Gastrocnemius medialis (tissue), 4 donors: ENCODE results near the gene HEMGN. TPM values are rescaled to one million over a fixed set of nuclear protein-coding genes. Genes with fewer than 3 reads are reported as not detected.

Experiments used
- ATAC-seq, 2 donors: fragments of 150-250 bp; one replicate each; pipeline ENCODE4 v1.9.1; 2016
- DNase-seq, 2 donors: peaks; one replicate each; pipeline ENCODE4 v3.0.0-alpha.2; 2019
- H3K27ac ChIP-seq, 4 donors: fragments of 200-600 bp; sonication (generic); 1 replicate in 1 of 4; 2 replicates in 3 of 4; pipeline ENCODE4 v1.5.1; 2016 to 2018; ENCODE audit warnings: mild to moderate bottlenecking in 2 of 4, moderate library complexity in 1 of 4
- H3K27me3 ChIP-seq, 3 donors: fragments of 200-600 bp; sonication (generic) in 2 of 3; 1 replicate in 1 of 3; 2 replicates in 2 of 3; pipeline versions ENCODE4 v1.5.1 to v1.6.0; 2016 to 2019; ENCODE audit warnings: mild to moderate bottlenecking in 1 of 3, moderate library complexity in 1 of 3
- H3K36me3 ChIP-seq, 2 donors: fragments of 200-600 bp; sonication (generic) in 1 of 2; one replicate each; pipeline ENCODE4 v1.5.1; 2017 to 2018
- H3K4me1 ChIP-seq, 2 donors: fragments of 200-600 bp; sonication (generic) in 1 of 2; one replicate each; pipeline ENCODE4 v1.5.1; 2016 to 2017; ENCODE audit warnings: mild to moderate bottlenecking in 2 of 2
- H3K4me3 ChIP-seq, 4 donors: fragments of 200-600 bp; sonication (generic) in 3 of 4; 1 replicate in 1 of 4; 2 replicates in 3 of 4; pipeline ENCODE4 v1.5.1; 2016 to 2019; ENCODE audit warnings: mild to moderate bottlenecking in 2 of 4
- H3K9me3 ChIP-seq, 3 donors: fragments of 200-600 bp; sonication (generic) in 2 of 3; 1 replicate in 1 of 3; 2 replicates in 2 of 3; pipeline ENCODE4 v1.5.1; 2016 to 2019
- POLR2A ChIP-seq, 2 donors: fragments of 450-650 bp; IDR thresholded peaks; one replicate each; pipeline ENCODE4 v1.6.1; 2017; ENCODE audit warnings: antibody characterized with exemption in 2 of 2, mild to moderate bottlenecking in 2 of 2, moderate library complexity in 2 of 2
- in situ Hi-C, 4 donors: fragments of 200-750 bp; cut with MboI; loops; one replicate each; pipeline versions ENCODE4 v1.15.0 to v1.8.0; 2017; ENCODE audit warnings: low sequenced_read_pairs in 4 of 4
- intact Hi-C: fragments of 100-400 bp; cut with DNase I; formaldehyde crosslinking; loops from one replicate; pipeline ENCODE4 v1.15.1; 2023; ENCODE audit warnings: low total_unique reads
- total RNA-seq, 4 donors: library from RNA; depleted of rRNA; stranded (reverse); fragments of >200 nt; gene quantifications; one replicate each; pipeline versions ENCODE4 v1.1.0 to v1.2.3, GENCODE V29; 2016
- TF ChIP-seq, protein P1 (sequence below), 5 experiments: fragments of 450-650 bp in 3 of 5; fragments of 200-600 bp in 2 of 5; sonication (generic) in 2 of 5; IDR thresholded peaks in 4 of 5; conservative IDR thresholded peaks in 1 of 5; 1 replicate in 4 of 5; 2 replicates in 1 of 5; pipeline ENCODE4 v1.5.1; 2016 to 2019; ENCODE audit warnings: antibody characterized with exemption in 5 of 5, mild to moderate bottlenecking in 3 of 5, moderate library complexity in 3 of 5

HEMGN gene
- total RNA-seq, 4 donors from 2014 or later = 0.16 TPM; not detected in 3

DNA sequence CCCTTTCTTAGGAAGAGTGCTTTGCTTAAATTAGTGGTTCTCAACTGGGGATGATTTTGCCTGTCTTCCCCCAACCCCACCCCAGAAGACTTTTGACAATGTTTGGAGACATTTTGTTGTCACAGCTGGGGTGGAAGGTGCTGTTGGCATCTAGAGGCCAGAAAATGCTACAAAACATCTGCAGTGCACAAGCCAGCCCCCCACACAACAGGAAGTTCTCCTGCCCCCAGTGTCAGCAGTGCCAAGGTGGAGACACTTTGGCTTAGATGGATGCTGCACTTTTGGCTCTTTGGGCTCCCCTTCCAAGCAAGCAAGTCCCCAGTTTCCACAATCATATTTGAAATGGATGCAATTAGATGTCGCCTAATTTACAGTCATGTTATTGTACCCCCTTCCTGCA lies 2.7 kb downstream of the HEMGN start:
- Histone ChIP-seq H3K4me3 (no peak overlapping the region), H3K27me3 (peaks cover 0 to 21% (median 5%) of the 10 kb centered on the region in 3 donors), H3K9me3 (no peaks in the 10 kb centered on the region), H3K4me1 (no peaks in the 10 kb centered on the region), H3K36me3 (no peaks in the 10 kb centered on the region), H3K27ac (no peak overlapping the region)
- in situ Hi-C loops = loop anchor here in 1 of 4 donors (10.0 kb wide), 1 partner anchor 60 kb away; no protein-coding TSS in a partner anchor
- DNase-seq (no peak), ATAC-seq (no peak)
- intact Hi-C loops = no loop called here
- TF ChIP-seq POLR2A (IDR thresholded peaks at IDR 0.05) = no peak
- TF ChIP-seq, protein P1, sequence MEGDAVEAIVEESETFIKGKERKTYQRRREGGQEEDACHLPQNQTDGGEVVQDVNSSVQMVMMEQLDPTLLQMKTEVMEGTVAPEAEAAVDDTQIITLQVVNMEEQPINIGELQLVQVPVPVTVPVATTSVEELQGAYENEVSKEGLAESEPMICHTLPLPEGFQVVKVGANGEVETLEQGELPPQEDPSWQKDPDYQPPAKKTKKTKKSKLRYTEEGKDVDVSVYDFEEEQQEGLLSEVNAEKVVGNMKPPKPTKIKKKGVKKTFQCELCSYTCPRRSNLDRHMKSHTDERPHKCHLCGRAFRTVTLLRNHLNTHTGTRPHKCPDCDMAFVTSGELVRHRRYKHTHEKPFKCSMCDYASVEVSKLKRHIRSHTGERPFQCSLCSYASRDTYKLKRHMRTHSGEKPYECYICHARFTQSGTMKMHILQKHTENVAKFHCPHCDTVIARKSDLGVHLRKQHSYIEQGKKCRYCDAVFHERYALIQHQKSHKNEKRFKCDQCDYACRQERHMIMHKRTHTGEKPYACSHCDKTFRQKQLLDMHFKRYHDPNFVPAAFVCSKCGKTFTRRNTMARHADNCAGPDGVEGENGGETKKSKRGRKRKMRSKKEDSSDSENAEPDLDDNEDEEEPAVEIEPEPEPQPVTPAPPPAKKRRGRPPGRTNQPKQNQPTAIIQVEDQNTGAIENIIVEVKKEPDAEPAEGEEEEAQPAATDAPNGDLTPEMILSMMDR (IDR thresholded peaks at IDR 0.05 in 4 of 5, conservative IDR thresholded peaks at IDR 0.05 in 1 of 5) = no peak

DNA sequence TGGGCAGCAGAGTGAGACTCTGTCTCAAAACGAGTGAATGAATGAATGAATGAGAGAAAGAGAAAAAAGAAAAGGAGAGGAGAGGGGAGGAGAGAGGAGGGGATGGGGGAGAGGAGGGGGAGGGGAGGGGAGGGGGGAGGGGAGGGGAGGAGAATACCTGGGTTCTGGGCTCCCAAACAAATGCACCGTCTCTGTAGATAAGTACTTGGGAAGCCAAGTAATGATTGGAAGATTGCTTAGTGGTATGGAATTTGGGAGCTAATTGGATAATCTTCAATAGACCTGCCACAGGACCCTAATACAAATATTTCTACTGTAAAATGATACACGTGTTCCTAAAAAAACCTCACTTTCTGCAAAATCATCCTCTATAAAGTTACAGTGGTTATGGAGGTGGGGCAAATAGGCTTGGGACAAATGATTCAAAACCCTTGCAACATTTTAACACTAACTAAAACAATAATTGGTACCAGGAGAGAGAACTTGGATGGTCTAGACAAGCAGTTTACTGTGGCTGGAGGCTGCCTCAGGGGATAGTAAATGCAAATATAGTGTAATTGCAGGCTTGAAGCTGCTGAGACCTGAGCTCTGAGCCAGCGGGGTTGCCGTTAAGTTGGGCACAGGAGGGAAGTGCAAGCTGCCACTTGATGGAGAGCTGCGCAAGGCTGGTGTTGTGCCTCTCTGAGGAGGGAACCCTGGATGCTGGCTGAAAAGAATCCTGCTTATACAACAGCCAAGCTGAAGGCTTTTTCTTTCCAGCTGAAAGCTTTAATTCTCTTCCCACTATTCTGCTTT lies 3.5 kb downstream of the HEMGN start:
- H3K4me1 ChIP-seq = no peaks in the 10 kb centered on the region
- no peaks in the 10 kb centered on the region for H3K9me3 ChIP-seq

DNA sequence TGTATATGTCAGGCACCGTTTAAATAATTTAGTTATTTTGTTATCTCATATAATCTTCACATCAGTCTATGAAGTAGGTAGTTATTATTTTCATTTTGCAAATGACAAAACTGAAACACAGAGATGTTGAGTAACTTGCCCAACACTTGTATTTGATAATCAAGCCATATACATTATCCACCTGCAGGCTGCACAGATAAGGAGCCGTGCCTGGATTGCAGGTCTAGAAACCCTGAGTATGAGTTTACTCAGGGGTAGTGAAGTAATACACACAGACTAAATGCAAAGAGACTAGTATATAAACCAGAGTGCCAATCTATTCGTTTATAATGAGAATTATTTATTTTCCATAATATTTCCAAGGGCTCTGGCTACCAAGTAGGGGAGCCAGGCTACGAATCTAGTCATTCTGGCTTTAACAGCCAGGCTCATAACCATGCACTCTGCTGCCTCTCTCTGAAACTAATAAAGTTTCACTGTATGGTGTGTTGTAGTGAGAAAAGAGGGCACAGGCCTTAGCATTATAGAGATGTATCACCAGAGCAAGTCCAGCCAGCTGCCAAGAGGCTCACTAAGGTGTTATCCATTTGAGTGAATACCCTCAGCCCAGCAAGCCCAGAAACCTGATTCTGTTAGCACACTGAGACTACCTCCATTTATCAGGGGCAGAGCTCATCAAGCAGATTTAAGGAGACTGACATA lies 4.5 kb downstream of the HEMGN start:
- DNase-seq = no peak
- H3K9me3 ChIP-seq = no peaks in the 10 kb centered on the region
- ATAC-seq = no peak
- in situ Hi-C loops = loop anchor here in 1 of 4 donors (10.0 kb wide), 1 partner anchor 61 kb away; no protein-coding TSS in a partner anchor
- no peak for TF ChIP-seq POLR2A (IDR thresholded peaks at IDR 0.05)
- TF ChIP-seq, protein P1 (IDR thresholded peaks at IDR 0.05 in 4 of 5, conservative IDR thresholded peaks at IDR 0.05 in 1 of 5) = no peak
- H3K4me3 ChIP-seq = no peak overlapping the region
- H3K4me1 ChIP-seq = no peaks in the 10 kb centered on the region
- no peak overlapping the region for H3K27ac ChIP-seq
- intact Hi-C loops = no loop called here
- no peaks in the 10 kb centered on the region for H3K36me3 ChIP-seq
- peaks cover 0 to 24% (median 14%) of the 10 kb centered on the region in 3 donors for H3K27me3 ChIP-seq

More for the DNA sequence above, 3.5 kb downstream of the HEMGN start:
- ATAC-seq = no peak
- no peak for DNase-seq
- in situ Hi-C loops (loop anchor here in 1 of 4 donors (10.0 kb wide), 1 partner anchor 60 kb away; no protein-coding TSS in a partner anchor), intact Hi-C loops (no loop called here)
- Histone ChIP-seq H3K27me3 (peaks cover 0 to 21% (median 5%) of the 10 kb centered on the region in 3 donors), H3K36me3 (no peaks in the 10 kb centered on the region), H3K4me3 (no peak overlapping the region), H3K27ac (no peak overlapping the region)
- no peak for TF ChIP-seq POLR2A (IDR thresholded peaks at IDR 0.05)
- TF ChIP-seq, protein P1 (IDR thresholded peaks at IDR 0.05 in 4 of 5, conservative IDR thresholded peaks at IDR 0.05 in 1 of 5) = no peak

DNA sequence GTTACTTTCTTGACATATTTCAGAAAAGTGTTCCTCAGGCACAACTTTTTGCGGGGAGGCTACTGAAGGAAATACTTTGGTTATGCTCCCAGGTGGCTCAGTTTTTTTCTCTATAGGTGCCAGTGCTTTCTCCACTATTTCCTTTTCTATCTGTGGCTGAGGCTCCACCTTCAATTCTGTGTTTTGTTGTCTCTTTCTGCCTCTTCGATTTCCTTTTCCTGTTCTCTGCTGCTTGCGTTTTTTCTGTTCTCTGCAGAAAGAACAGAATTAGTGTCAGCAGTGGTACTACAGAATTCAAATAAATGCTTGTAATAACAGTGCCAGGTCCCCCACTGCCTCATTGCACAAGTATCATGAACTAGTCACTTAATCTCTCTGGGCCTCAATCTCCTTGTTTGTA lies 7.0 kb downstream of the HEMGN start:
- Histone ChIP-seq H3K36me3 (no peaks in the 10 kb centered on the region), H3K9me3 (no peaks in the 10 kb centered on the region), H3K4me3 (no peak overlapping the region), H3K27me3 (peaks cover 4 to 24% (median 18%) of the 10 kb centered on the region in 3 donors), H3K4me1 (no peaks in the 10 kb centered on the region), H3K27ac (no peak overlapping the region)
- in situ Hi-C loops = loop anchor here in 1 of 4 donors (10.0 kb wide), 1 partner anchor 64 kb away; no protein-coding TSS in a partner anchor
- intact Hi-C loops = no loop called here
- no peak for ATAC-seq
- TF ChIP-seq POLR2A (IDR thresholded peaks at IDR 0.05) = no peak
- TF ChIP-seq, protein P1 (IDR thresholded peaks at IDR 0.05 in 4 of 5, conservative IDR thresholded peaks at IDR 0.05 in 1 of 5) = no peak
- DNase-seq = no peak
